Measurements from ENCODE around the gene MEF2B.
A peak's percentile ranks its signal among the peaks of the same experiment; 100 is the strongest.
"Not testable (repeated sequence)": the region's sequence is repeated elsewhere in the genome, so short reads cannot be mapped to it uniquely, and the experiment has no call there.

The MEF2B gene

DNA sequence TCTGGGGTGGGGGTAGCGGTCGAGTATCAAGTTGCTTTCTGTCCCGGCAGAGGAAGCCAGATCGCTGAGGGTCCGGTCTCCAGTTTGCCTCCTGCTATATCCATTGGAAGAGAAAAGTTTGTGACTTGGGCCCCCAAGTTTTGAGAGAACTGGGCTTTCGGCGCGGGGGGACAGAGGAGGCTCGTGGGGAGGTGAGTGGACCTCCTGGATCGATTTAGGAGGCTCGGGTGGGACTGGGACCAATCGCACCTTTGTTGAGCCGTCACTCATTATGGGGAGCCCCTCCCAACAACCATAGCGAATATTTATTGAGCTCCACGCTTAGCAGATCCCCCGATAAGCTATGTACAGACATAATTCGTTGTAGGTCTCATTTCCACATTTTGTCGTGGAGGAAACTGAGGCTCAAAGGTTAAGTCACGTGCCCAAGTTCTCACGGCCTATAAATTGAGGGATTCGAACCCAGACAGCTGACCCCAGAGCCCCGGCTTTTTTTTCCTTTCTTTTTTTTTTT lies 22.9 kb upstream of the MEF2B start:
- no peak for DNase-seq

DNA sequence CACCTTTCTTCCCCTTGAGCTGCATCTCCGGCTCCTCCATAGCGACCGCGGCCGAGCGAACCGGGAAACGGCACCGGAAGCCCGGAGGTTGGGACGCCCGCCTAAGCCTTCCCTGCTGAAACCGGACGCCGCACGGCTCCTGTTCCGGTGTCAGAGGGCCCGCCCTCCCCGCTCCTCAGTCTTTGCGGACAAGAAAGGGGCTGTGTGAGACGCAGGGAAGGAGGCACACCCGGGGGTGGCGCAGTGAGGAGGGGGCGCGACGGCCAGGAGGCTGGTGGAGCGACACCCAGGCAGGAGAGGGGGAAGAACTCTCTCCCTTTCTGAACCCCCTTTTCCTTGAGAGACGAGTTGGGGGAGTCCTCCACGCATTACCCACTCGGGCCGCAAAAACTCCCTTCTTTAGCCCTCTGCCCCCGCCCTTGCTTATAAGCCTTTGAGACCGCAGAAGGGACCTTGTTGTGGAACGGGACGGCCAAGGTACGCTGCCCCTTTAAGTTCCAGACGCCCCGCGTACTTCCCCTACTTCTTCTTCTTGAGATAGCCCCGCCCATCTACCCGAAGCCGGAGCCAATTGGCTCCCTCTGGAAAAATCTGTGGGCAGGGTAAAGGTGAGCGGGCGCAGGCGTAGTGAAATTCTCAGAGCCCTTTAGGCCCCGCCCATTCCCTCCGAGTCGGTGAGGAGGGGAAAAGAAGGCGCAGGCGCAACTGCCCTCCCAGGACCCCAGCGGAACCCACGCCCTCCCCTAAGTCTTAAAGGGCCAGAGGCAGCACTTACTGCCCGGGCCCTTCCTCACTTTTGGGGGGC lies 22.2 kb upstream of the MEF2B start, which contains the start of the genes BORCS8 and RFXANK:
Gene BORCS8, minus strand, starts transcription at position 75 of the 805 bp plus-strand sequence. Its CDS starts 35 bp downstream, at position 40.
Gene RFXANK, plus strand, starts transcription at position 181 of the 805 bp plus-strand sequence. CDS start 1,689 bp downstream, outside the sequence.
- DNase-seq: peak; percentile 99

DNA sequence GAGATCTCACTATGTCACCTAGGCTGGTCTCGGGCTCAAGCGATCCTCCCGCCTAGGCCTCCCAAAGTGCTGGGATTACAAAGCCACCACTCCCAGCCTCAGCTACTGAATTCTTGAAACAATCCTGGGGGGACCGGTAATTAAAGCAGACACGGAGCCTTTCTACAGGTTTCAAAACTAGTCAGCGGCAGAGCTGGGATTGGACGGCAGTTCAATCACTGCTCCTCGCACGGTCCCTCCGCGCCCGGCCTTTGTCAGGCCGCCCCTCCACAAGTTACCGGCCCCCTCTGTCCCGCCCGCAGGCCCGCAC lies 21.7 kb upstream of the MEF2B start:
- DNase-seq: no peak

DNA sequence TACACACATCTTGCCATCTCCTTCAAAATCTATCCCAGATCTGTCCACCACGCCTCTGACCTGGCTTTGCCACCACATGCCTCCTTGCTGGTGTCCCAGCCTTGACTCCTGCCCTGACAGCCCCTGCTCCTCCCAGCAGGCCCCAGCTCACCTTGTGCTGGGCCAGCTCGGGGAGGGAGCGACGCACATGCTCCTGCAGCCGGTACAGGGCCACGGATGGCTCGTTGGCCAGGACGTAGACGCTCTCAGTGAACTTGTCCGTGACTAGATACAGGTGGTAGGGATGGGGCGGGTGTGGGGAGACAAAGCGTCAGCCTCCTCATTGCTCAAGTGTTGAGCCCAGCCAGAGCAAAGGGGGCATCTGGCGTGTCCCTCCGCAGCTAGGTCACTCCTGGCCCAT lies 16.7 kb upstream of the MEF2B start:
- no peak for DNase-seq

DNA sequence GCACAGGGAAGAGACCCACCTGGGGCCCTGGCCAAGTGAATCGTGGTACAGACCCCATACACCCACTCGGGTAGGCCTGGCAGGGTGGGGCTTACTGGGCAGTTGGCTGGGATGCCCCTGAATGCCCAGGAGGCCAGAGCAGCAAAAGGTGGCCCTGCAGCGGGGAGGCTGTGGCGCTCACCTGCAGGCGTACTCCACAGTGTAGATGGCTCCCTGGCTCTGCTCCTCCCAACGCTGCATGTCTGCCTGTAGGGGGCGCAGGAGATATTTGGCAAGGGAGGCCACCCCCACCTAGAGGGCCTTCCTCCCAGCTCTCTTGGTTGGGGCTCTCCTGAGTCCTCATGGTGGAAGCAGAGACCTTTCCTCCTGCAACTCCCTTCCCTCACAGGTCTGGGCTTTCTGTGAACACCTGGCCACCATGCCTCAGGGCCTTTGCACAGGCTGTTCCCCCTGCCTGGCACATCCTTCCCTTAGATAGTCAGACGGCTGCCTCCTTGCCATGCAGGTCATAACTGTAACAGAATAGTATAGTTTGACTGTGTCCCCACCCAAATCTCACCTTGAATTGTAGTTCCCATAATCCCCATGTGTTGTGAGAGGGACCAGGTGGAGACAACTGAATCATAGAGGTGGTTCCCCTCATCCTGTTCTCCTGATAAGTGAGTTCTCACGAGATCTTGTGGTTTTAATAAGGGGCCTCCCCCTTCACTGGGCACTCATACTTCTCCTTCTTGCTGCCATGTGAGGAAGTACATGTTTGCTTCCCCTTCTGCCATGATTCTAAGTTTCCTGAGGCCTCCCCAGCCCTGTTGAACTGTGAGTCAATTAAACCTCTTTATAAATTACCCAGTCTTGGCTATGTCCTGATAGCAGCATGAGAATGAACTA lies 16.0 kb upstream of the MEF2B start:
- DNase-seq: peak; percentile 62

DNA sequence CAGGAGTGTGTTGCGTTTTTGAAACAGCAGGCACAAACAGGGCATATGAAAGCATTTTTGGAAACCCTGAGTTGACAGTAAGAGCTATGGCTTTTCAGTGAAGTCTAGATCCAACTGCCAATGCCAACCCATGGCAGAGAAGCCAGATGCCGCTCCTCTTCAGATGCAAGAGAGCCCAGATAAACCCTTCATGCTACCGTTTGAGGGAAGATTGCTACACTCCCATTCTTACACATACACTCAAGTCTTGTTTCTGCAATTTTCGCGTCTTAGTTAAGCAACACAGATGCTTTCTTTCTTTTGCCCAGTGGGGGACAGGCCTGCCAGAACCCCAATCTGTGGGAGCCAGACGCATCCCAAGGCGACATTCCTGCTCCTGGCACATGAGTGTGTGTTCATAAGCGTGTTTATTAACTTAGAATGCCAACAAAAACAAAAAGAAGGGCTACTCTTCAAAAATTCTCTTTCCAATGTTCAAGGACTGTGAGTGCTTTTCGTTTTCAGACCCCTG lies 11.5 kb upstream of the MEF2B start:
- no peak for DNase-seq

DNA sequence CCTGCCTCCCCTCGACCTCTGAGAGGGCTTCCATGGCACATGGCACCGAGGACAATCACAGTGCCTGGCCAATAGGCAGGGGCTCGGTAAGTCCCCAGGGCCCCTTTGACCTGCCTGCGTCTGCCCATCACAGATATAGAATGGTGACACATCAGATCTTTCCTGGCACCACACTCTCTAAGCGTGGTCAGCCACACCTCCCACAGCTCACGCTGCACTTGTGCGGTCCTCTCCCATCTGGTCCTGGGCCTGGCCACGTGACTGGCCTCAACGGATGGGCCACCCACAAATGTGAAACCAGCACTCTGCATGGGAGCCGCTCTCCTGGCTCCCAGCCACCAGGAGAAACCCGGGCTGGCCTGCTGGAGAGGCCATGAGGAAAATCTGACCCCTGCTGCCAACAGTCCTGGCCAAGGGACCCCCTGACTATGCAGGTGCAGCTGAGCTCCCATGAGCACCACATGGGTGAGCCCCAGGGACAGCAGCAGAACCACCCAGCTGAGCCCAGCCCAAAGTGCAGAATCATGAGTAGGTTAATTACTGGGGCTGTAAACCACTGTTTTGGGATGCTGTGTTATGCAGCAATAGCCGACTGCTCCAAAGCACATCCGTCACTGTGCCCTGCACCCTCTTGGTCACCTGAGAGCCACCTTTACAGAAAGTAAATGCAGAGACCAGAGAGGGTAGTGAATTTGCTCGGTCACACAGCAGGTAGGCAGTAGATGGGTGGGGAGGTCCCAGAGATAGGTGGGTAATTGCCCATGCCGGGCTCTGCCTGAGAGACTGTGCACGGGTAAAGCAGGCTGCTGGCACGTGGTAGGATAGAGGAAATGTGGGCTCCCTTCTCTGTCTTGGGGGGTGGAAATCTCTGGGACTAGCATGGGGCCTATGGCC lies 9.7 kb upstream of the MEF2B start:
- no peak for DNase-seq

DNA sequence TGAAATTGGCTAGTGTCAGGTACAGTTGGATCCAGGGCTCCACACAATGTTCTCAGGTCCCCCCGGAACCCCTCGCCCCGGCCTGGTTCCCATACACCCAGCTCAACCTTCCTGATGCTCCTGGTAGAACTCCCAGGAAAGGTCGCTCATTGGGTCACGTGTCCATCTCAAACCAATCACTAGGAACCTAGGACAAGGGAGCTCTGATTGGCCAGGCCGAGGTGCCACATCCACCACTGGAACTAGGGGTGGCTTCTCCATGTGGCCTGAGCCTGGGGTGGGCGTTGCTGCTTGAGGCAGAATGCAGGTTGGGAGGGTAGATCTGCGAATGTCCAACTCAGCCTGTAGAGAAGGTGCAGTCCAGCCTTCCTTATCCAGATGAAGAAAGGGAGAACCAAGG lies 6.9 kb upstream of the MEF2B start:
- no peak for DNase-seq

DNA sequence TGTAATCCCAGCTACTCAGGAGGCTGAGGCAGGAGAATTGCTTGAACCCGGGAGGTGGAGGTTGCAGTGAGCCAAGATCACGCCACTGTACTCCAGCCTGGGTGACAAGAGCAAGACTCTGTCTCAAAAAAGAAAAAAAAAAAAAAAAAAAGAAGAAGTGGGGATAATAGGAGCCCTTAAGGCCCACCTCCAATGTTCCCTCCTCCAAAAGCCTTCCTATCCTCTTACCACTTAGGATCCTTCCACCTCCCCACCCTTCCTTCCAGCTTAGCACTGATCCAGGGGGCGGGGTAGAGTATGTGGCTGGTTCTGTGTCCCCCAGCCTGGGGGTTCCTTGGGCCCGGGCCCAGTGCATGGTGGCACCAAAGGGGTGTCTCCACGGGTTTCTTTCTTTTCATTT lies 3.2 kb upstream of the MEF2B start:
- DNase-seq: not testable (repeated sequence)

DNA sequence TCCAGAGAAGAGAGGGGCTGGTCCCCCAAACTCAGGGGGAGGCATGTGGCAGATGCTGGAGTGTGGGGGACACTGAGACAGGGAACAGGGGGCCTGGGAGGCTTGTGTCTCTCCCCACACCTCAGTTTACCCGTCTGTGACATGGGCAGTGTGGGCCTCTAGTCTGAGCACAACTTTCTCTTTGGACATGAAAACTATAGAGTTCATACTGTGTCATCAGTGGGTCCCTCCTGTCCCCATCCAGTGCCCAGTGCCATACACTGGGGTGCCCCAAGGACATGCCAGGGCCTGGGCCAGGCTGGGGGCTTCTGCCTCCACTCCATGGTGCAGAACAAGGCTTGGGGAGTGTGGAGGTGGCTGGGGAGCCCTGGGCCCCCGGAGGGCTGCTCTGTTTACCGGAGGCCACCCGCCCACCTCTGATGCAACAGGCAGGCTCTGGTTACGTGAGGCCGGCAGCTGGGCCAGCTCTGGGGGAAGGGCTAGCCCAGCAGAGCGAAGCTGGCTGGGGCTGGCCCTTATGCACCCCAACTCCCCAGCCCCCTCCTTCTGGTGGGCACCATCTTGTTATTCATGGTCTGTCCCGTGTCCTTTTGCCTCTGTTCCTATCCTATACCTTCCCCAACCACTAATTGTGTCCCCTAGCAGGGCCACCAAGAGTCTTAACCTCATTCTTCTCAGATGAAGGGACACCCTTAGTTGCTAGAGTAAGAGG lies 1.9 kb upstream of the MEF2B start:
- DNase-seq: no peak

DNA sequence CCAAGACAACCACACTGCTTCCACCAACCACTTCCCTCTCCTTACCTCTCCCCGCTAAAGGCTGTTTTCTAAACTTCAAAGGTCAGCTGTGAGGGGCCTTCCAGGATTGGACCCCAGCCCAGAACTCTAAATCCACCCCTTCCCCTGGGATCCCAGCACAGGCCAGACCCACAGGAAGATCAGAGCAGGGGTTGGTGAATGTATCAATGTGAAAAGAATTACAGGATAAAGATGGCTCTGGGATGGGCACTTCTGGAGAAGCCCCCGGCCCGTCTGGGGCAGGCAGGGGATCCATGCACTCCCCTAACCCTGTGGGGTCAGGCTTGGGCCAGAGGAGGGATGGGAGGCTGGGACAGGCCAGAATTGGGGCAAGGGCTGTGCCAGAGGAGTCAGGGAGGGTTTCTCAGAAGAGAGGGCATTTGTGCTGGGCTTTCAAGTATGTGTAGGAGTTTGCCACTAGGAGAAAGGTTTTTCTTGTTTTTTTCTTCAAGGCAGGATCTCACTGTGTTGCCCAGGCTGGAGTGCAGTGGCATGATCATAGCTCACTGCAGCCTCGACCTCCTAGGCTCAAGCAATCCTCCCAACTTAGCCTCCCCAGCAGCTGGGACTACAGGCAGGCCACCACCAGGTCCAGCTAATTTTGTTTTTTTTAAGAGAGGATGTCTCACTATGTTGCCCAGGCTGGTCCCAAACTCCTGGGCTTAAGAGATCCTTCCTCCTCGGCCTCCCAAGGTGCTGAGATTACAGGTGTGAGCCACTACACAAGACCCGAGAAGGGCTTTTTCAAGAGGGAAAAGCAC lies 1.0 kb upstream of the MEF2B start:
- DNase-seq: no peak

DNA sequence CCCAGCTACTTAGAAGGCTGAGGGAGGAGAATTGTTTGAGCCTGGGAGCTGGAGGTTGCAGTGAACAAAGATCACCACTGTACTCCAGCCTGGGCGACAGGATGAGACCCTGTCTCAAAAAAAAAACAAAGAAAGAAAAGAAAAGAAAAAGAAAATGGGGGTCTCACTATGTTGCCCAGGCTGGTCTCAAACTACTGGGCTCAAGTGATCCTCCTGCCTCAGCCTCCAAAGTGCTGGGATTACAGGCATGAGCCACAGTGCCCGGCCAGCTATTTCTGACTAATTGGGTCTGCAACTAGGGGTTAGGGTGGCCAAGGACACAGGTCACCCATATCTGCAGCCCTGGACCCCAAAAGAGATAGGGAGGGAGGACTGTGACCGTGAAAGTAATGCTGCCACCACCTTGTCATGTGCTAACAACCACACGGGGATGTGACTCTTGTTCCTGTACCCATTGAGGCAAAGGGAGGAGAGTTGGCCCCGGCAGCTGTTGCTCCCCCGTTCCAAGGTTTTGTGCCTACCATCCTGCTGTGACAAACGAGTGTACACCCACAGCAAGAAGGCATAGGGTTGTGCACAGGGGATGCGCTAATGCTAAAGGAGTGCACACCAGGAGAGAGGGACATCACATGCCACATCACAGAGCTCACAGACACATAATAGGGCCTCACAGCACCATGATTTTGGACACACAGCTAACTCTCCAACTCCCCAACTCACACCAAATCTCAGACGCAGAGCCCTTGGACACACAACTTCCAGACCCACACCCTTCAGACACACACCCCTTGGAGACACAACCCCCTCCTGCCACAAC lies 619 bp downstream of the MEF2B start:
- no peak for DNase-seq

DNA sequence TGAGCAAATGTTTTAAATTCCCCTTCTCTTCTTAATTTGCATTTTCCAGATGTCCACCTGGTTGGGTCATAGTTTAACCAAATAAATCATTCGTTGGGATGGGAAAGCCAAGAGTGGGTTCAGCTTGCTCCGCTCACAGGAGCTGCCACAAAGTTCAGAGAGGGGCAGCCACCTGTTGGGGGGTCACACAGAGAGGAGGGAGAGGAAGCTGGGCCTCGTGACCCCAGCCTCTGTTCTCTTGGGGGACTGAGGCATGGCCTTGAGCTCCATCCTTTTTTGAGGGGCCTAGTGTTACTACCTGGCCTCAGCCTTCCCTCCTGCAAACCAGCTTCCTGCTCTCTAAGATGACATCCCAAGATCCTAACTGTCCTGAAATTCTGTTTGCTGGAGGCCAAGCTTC lies 2.5 kb downstream of the MEF2B start:
- DNase-seq: no peak

DNA sequence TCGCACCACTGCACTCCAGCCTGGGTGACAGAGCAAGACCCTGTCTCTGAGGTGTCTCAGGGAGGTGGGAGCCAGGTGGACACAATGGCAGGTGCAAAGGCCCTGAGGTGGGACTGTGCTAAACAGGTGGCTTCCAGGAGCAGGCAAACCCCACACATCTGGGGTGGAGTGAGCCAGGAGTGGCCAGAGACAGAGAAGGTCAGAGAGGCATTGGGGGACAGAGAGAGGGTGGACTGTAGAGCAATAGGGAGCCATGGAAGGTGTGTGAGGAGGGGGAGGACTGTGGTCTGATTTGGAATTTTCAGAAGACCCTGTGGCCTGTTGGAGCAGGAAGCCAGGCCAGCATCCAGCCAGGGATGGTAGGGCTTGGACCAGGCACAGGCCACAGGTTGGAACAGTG lies 4.7 kb downstream of the MEF2B start:
- DNase-seq: no peak

DNA sequence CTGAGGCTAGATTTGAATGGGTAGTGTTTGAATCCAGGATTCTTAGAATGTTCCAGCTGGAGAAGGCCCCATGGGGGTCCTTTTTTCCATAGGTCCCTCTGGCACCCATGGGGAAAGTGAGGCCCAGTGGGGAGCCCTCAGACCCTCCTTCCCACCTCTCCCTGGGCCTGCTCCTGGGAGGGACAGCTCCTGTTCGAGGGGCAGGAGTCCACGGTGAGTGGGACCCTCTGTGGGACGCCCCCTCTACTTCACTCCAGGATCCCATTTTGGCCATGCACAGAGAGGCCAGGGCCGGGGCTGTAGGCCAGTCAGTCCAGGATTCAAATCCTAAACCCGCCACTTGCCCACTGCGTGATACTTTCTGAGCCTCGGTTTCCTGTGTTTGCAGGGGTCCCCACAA lies 7.6 kb downstream of the MEF2B start:
- no peak for DNase-seq

DNA sequence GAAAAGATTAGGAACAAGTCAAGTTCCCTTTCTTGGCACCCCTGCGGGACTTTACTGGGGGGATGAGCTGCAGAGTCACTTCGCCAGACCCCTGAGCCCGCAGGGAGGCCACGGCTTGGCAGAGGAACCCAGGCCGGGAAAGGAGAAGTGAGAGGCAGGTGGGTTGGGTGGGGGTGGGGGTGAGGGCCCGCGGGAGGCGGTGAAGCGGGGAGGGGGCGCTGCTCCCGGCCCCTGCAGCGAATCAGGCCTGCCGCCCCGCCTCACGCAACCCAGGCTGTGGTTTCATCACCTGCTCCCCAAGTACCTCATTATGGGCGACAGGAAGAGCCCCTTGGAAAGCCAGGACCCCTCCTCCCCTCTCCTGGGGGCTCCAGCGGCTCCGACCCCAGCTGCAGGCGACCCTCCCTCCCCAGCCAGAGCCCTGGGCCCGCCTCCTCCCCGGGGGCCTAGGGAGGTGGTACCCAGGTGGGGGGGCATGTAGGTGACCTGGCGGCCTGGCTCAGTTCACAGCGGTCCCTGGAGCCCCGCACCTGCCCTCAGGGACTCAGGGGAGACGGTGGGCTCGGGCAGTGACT lies 9.5 kb downstream of the MEF2B start:
- DNase-seq: no peak

DNA sequence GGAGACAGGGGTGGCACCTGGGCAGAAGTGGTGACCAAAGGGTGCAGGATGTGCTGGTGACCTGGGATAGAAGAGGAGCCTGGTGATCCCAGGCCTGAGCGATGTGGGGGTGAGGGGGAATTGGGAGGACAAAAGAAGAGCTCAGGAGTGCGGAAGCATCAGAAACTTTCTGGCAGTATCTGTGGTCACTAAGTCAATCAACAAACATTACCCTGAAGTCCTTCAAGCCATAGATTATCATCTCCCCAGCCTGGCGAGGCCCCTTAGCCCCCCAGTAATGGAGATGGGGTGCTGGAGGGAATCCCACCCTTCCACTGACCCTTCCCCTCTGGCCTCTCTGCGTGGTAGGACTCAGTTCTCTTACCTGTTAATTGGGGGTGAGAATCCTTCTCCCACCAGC lies 10.5 kb downstream of the MEF2B start:
- DNase-seq: no peak

DNA sequence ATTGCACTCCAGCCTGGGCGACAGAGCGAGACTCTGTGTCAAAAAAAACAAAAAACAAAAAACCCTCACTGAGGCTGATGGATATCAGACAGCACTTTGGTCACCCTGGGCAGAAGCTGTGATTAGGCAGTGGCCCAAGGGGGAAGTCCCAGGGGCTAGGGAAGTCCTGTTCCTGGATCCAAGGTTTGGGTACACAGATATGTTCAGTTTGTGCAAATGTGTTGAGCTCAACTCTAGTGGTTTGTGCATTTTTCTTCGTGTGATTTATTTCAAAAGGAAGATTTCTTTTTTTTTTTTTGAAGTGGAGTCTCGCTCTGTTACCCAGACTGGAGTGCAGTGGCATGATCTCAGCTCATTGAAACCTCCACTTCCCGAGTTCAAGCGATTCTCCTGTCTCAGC lies 12.3 kb downstream of the MEF2B start:
- DNase-seq: no peak

DNA sequence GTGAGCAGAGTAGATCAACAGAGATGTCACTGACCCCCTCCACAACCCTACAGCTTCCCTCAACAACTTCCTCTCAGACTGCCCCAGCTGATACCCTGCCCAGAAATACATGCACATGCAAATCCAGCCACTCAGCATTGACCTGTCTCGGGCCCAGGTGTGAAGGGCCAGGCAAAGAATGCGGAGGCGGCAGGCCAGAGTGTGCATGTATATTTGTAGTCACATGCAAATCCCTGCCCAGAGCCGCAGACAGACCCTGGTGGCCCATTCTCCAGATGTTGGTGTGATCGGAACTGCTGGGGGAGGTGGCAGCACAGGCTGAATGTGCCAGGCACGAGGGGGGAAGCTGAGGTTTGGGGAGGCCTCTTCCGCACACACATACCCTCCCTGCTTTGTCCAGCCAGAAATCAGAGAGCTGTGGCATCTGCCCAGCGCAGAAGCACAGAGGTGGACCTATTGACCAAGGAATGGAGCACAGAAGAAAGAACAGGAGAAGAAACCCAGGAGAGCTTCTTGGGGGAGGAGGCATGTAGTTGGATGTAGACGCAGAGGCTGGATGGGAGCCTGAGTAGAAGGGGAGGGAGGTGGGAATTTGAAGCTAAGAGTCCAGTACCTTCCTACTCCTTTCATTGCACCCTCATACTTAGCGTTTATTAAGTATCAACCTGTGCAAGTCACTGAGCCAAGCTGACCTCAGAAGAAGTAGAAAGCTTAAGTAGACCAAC lies 14.4 kb downstream of the MEF2B start:
- no peak for DNase-seq

Measured in central memory CD4-positive, alpha-beta T cell (primary cell).